Mucosa of gallbladder (tissue), 1 donor: ENCODE data around the gene HIVEP3. TPM values are rescaled to one million over a fixed set of nuclear protein-coding genes. Genes with fewer than 3 reads are reported as not detected.

Source experiments
- DNase-seq: peaks from one replicate; pipeline ENCODE4 v3.0.0-alpha.2; 2020; ENCODE audit warnings: low spot score
- total RNA-seq: library from RNA; stranded (reverse); gene quantifications from one replicate; pipeline ENCODE4 v1.2.1, GENCODE V29; 2021
- donor health status: DM: no; HTN: no; CAD: no.

Gene HIVEP3
- total RNA-seq, 1 donor from 2014 or later = 8.7 TPM

DNA sequence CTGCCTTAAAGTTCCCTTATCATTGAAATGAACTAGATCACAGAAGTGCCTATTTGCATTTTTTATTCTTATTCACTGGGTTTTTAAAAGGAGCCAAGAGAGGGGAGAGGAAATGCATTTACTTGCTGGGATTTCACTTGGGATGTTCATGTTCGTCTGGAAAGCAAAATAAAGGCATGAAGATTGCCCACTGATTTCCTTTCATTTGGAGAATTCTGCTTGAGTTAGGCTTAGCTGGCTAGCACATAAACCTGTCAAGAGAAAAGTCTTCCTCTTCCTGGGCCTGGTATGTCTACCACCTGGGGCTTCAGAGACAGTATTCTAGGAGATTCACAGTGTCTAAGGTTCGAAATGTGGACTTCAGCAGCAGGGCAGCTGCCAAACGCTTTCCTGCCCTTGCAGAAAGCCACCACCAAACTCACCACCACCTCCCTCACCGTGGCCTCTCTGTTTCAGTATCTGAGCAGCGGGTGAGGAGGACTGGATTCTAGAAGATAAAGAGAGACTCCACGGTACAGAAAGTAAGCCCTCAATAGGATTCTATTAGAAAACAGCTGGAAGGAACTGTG lies 44.5 kb downstream of the HIVEP3 start:
- no peak for DNase-seq

DNA sequence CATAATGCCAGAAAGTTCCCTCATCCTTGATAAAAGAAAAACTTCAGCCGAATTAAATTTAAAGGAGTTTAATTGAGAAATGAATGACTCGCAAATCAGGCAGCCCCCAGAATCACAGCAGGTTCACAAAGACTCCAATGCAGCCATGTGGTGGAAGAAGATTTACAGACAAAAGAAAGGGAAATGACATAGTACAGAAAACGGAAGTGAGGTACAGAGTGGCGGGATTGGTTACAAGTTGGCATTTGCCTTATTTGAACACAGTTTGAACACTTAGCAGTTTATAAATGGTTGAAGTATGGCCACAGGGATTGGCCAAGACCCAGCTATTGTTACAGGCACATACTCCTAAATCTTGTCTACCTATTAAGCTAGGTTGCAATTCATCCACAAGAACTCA lies 46.6 kb downstream of the HIVEP3 start:
- DNase-seq = no peak

DNA sequence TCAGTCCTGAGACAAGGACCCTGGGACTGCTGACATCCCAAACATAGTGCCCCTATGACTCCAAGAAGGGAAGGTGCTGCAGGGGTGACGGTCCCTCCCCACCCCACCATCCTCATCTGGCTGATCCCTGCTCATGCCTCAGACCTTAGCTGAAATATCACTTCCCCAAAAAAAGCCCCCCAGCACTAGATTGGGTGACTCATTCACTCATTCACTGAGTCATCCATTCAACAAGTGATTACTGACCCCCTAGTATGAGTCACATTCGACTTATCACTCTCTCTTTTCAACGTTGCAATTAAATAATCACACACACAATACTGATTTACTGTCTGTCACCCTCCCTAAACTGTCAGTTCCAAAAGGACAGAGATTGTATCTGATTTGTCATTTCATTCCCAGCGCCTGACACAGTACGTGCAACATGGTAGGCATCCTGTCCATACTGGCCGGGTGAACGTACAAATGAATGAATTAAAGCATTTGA lies 48.6 kb downstream of the HIVEP3 start:
- DNase-seq = no peak

DNA sequence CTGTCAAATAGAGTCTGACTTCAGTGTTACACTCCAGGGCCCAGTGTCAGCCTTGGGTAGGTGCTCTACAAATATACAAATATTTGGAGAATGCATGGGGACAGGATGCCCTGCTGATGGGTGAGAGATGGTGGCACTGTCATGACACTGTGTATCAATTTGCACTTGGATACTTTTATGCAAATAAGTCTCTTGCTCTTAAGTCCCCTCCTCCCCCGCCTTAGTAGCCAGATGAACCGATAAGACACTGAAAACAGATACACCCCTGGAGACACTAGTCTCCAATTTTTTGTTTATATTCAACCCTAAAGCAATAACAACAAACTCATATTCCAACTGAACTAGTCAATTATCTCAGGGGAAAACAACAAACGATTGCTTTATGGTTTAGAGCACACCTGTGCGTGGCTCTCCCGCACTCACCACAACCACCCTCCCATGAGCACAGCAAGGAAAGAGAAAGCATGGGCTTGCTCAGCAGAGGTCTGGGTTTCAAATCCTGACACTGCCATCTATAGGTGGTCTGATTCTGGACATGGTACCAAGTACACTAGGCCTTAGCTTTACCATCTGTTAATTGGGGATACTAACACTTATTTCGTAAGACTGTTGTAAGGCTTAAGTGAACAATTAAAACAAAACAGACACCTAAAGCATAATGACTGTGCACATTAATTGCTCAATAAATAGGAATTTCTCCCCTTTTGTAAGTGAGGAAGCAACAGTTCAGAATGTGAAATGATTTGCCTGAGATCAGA lies 50.3 kb downstream of the HIVEP3 start:
- no peak for DNase-seq

DNA sequence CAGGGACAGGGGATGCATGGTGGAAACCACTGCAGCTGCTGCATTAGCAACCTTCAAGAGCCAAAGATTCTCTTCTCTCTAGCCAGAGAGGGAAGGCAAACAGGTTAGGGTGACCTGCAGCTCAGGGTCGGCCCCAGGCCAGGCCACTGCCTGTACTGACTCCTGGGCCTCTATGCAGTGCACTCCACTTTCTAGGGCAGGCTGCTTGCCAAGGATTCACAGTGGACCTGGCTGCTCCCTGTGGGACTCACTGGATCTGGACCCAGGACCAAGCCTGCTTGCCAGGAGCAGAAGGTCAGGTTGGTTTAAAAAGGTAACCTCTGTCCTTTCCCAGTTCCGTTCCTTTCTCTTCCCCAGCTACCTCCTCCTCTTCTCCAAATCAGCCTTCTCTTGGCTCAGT lies 52.4 kb downstream of the HIVEP3 start:
- DNase-seq = no peak

DNA sequence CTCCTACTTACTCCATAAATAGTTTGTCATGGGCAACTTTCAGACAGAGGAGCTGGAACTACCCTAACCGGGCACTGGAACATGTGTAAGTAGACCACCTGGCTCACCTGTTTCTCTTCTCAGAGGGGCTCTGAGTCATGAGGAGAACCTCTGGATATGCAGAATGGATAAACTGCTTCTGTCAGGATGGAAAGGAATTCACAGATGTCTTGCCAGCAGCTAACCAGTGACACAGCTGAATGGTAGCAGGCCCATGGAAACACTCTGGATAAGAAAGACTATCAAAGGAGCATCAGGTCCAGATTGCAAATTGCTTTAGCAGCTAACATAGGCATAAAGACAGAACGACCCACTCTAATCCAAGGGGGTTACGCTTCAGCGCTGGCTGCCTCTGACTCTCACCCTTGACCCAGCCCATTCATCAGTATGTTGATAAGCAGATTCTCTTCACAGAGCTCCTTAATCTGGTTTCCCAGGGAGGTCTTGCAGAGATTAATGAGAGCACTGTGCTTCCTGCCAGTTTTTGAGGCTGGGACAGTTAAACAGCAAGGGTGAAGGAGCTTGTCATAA lies 54.2 kb downstream of the HIVEP3 start:
- DNase-seq = no peak

DNA sequence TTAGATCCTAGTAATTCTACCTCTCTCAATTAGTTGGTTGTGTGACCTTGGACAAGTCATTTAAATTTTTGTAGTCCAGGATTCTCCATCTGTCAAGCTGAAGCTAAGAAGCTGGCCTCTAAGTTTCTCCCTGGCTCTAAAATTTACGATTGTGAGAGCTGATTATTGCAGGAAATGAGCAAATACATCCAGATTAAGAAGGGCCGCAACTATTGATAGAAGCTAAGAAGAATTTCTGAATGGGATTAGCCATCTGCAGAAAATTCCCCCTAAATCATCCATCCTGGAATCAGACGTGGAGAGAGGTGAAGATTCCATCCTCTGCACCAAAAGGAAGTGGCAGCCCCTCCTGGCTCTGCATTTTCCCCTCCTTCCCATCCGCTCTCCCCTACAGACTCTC lies 55.0 kb downstream of the HIVEP3 start:
- DNase-seq = no peak

DNA sequence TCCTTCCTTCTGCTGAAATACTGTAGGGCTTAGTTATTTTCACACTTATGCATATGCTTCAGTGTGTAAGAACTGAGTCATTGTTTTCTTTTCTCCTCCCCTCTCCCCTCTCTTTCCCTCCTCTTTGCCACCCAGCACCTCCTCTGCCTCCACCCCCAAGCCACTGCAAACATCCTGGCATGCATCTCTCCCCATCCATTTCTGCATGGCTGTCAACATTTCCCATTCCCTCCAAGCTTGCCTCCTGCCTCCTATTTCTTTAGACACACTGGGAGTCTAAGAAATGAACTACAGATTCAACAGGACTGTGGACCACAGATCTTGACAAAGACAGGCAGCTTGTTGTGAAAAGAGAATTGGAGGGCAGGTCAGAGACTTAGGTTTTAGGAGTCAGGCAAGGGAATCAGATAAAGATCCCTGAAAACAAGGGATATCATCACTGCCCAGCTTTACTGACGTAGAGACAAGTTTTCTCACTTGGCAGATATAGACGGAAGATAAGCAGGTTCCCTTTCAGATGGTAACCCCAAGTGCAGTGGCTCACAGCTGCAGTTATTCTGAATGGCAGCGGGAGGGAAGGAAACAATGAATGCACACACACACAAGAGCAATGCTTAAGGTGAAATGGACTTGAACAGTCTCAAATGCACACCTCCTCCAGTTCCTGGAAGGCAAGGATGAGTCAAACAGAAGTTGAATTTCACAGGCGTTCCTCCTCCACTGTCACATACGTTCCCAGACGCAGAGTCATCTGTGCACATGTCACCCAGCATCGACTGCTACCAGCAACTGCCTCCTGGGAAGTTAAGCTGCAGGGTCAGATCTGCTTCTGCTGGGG lies 56.1 kb downstream of the HIVEP3 start:
- DNase-seq = no peak

DNA sequence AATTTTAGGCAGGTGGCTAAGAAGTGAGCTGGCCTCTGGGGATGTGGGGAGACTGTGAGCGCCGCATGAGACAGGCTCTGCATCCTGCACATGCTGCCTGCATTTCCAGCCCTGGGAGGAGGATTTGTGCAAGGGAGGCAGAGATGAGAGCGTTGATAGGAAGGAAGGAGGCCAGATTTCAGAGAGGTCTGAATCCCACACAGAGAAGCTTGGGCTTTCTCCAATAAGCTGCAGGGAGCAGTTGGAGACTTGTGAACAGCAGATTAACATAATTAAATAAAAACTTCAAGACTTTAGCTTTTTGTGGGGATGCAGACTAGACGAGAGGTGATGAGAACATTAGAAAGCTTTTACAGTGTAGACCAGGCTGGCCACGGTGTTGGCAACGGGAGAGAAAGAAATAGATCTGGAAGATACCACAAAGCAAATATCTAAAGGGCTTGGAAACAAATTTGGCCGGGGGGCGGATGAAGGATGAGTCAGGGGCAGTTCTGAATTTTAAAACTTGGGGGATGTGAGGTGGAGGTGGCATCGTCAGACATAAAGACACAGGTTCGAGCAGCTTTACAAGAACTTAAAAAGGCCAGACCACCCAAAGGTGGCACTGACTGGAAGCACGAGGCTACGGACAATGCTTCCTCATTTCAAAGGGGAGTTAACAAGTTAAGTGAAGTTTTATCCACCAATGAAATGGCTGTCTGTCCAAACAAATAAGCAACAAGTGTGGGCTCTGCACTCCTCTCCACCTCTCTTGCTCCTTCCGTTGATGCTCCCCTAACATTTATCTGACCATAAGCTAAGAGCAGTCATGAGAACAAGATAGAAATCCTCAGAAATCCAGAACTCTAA lies 57.0 kb downstream of the HIVEP3 start:
- no peak for DNase-seq

DNA sequence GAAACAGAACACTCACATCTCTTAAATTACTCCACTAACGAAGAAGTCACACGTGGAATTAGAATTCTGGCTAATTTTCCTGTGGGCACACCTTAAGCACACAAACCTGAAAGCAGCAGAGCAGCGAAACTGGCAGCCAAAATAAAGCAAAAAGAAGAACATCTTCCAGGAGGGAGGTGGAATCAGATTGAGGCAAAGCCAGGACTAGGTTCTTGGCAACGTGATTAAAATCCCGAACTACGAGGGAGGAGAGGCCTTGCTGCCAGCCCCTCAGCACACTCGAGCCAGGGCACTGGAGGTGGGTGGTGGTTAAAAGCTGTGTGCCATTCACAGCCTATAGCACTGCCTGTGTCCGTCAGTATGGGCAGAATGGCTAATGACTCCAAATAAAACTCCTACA lies 58.0 kb downstream of the HIVEP3 start:
- DNase-seq = no peak

DNA sequence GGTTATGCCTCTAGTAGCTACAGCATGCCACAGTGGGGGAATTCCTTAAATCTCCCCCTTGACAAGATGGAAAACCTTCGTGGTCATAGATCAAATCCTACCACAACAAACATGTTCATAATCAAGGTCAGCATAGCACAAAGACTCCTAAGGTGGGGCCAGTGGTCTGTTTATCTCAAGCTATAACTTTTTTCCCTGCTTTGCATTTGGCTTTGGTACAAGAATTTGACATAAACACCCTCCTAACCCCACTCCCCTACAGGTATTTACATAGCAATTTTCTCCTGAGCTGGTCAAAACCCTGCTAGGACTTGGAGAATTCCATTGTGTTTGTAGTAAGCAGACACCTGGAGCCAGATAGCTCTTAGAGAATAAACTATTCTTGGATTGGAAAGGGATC lies 58.5 kb downstream of the HIVEP3 start:
- DNase-seq = no peak

DNA sequence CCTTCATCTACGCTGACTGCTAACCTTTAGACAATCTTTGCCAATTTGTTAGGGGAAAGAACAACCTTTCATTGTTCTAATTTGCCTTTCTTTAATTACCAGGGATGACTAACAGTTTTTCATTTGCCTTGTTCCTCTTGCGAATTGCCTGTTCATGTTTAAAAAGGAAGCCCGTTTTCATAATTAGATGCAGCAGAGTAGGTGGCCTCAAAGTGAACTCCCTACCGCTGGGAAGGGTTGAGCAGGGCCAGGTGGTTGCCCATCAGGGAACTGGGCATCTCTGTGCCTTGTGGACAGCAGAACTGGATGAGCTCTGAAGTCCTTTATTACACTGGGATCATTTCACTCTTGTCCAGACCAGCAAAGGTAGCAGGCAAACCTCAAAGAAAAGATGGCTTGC lies 59.0 kb downstream of the HIVEP3 start:
- no peak for DNase-seq

DNA sequence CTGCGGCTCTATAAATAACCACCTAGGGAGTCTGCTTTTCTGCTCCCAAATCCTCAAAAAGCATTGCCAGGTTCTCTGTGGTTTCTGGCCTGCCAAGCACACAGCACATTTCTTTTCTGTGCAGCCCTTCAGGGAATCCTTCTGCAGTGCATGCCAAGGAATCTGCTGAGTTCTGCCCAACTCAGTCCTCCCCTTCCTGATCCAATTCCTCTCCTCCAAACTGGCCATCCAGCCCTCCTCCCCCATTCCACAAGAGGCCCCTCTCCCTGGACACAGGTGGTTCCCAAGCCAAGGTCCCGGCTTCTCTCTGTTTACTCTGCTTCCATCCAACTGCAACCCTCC lies 61.8 kb downstream of the HIVEP3 start:
- peak; percentile 13 for DNase-seq

DNA sequence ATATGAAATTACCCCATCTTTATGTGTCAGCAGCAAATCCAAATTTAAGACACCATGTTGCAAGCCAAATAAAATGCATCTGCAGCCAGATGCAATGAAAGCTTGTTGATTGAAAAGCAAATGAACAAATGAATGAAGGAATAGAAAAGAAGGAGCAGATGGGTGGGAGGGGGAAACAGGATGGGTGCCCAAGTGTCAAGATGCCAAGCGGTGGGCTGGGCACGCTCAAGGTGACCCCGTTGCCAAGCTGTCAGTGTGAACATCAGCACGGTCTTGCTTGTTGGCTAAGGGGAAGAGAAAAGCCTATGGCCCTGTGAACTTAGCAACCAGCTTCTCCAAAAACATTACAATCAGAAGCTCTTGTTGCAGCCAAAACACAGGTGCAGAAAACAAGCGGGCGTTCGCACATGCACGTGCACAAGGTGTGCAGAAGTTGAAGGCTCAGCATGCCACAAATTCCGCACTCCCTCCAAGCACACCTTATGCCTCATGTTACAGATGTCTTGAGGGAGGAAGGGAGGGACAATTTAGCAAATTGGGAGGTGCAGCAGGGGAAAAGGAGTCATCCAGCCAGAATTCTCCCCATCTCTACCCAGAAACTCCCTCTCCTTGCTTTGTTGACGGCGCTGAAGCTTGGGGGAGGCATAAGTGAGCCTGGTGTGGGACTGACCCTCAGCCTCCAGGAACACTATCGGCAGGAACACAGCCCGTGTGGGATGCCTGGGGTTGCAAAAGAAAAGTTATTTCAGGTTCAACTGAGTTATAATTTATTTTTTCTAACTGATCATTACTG lies 62.4 kb downstream of the HIVEP3 start:
- no peak for DNase-seq

DNA sequence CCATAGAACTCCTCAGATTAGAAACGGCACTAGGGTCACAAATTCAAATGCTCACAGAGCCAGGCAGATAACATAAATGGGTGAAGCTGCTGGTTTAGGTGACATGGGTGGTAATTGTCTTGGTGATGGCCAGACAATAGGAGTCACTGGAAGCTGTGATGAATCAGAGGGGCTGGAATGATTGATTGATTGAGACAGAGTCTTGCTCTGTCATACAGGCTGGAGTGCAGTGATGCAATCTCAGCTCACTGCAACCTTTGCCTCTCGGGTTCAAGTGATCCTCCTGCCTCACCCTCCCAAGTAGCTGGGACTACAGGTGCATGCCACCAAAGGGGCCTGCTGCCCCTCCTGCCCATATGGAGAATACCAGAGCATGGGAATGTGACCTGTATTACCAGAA lies 63.0 kb downstream of the HIVEP3 start:
- no peak for DNase-seq

DNA sequence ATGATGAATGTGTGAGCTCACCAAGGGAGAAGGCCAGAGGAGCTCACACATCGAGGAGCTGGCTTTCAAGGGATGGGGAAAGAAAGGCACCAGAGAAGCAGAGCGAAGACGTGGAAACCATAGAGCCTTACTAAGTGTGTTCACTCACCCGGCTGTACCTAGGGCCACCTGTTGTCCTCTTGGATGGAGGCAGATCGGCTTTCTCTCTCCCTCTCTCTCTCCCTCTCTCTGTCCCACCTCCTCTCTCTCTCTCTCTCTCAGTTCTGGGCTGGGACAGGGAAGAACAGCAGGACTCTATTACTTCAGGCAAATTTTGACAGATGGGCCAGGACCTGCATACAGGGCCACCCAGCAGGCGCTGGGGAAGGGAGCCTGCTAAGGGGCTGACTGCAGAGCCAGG lies 64.8 kb downstream of the HIVEP3 start:
- DNase-seq = no peak

DNA sequence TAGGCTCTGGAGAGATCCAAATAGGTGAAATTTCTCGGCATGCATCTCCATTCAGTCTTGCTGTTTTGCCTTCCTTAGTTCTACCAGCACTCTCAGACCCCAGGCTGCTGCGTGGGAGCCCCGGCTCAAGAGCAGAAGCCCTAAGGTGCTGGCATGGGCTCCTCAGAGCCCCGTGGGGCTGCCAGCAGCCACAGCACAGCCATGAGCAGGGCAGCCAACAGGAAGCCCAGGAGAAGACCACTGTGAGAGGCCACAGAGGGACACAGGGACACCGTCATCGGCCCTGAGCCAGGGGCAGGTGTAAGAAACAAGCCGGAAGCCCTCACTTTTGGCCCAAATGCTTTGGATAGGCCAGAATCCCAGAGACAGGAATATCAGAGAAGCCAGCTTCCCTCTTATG lies 66.6 kb downstream of the HIVEP3 start:
- no peak for DNase-seq

DNA sequence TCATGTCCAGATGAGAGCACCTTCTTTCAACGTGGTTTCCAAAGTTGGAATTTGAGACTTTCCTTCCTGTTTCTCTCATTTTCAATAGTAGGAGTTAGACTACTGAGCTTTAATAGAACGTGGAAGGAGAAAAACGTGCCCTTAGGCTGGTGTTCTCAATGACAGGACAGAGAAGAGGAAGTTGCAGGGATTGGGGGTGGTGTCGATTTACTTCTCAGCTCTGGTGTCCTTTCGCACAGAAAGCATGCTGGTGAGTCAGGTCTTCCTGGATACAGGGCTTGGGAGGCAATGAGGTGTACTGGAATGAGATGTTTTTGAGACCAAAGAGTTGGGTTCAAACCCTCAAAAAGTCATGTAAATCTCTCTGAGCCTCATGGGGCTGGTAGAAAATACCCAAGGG lies 67.1 kb downstream of the HIVEP3 start:
- no peak for DNase-seq

DNA sequence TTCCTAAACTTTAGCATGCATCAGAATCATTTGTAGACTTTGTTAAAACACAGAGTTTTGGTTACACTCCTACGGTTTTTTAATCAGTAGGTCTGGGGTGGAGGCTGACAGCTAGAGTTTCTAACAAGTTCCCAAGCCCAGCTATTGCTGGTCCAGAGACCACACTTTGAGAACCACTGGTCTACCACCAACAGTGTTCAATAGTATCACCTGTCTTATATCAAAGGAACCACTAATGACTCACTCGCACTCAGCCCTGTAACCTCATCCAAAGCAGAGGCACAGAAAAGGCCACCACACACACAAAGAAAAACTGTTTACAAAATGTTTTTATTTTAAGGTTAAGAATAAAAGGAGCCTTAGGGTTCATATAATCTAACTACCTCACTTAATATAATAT lies 68.7 kb downstream of the HIVEP3 start:
- DNase-seq = no peak

DNA sequence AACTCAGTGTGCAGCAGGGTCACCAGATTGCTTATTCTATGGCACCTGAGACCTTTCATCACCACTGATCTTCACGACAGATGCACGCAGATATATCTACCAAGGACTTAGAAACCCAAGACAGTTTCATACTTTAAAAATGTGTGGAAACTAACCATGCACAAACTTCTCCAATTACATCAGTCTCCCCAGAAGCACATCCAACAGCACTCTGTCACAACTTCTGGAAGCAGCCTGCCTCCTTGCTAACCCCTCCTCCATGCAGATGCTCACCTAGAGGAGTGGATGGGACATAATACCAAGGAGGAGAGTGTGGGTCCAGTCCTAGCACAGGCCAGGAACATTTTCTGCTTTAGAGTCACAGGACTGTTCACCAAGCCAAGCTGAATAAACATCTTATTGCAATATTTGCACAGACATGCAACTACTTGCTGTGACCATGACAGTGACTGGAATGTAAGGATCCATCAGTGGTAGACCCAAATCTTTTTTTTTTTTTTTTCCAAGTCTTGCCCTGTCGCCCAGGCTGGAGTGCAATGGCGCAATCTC lies 69.4 kb downstream of the HIVEP3 start:
- DNase-seq = no peak
